RPMI8226 (cell line): ENCODE data around the gene SCYGR1.
"Not testable (repeated sequence)": the region's sequence is repeated elsewhere in the genome, so short reads cannot be mapped to it uniquely, and the experiment has no call there.

ENCODE experiments used
- DNase-seq: peaks from one replicate; pipeline ENCODE4 v3.0.0-alpha.2; 2015

SCYGR1 gene

GRCh38 chr2:227368574-227368973 is 19.2 kb downstream of the SCYGR1 start:
- no peak for DNase-seq

- no peak for DNase-seq
Observed at GRCh38 chr2:227367427-227367795, 20.3 kb downstream of the SCYGR1 start.

GRCh38 chr2:227366769-227367426 is 20.9 kb downstream of the SCYGR1 start:
- DNase-seq, result no peak

GRCh38 chr2:227365833-227366232 is 21.9 kb downstream of the SCYGR1 start:
- DNase-seq, result no peak

GRCh38 chr2:227364585-227365263 is 23.0 kb downstream of the SCYGR1 start:
- DNase-seq, result not testable (repeated sequence)

GRCh38 chr2:227363756-227364155 is 24.0 kb downstream of the SCYGR1 start:
- DNase-seq, result no peak

GRCh38 chr2:227360351-227360750 is 27.4 kb downstream of the SCYGR1 start:
- DNase-seq, result no peak

- DNase-seq, result no peak
Observed at GRCh38 chr2:227351639-227352038, 36.1 kb downstream of the SCYGR1 start.

GRCh38 chr2:227349989-227350612 is 37.6 kb downstream of the SCYGR1 start:
- DNase-seq, result no peak

GRCh38 chr2:227348324-227348723 is 39.4 kb downstream of the SCYGR1 start:
- DNase-seq, result no peak

- no peak for DNase-seq
Observed at GRCh38 chr2:227347117-227347516, 40.6 kb downstream of the SCYGR1 start.

GRCh38 chr2:227344231-227344630 is 43.5 kb downstream of the SCYGR1 start:
- DNase-seq, result no peak

GRCh38 chr2:227341553-227341952 is 46.2 kb downstream of the SCYGR1 start:
- DNase-seq, result no peak

GRCh38 chr2:227340106-227340505 is 47.6 kb downstream of the SCYGR1 start:
- no peak for DNase-seq

- DNase-seq, result no peak
Observed at GRCh38 chr2:227339098-227339599, 48.6 kb downstream of the SCYGR1 start.
